Esophagus muscularis mucosa (tissue), 4 donors: ENCODE data around the gene ASMTL.

ENCODE experiments used
- EP300 ChIP-seq: sonication (generic); formaldehyde crosslinking; IDR thresholded peaks from one replicate; pipeline ENCODE4 v1.6.1; 2017; ENCODE audit warnings: antibody characterized with exemption
- POLR2A ChIP-seq: fragments of 450-650 bp; IDR thresholded peaks from one replicate; pipeline ENCODE4 v1.6.1; 2017; ENCODE audit warnings: antibody characterized with exemption, moderate library complexity, mild to moderate bottlenecking, low read depth
- POLR2AphosphoS5 ChIP-seq, 2 donors: sonication (generic); formaldehyde crosslinking; IDR thresholded peaks; one replicate each; pipeline ENCODE4 v1.6.1; 2017; ENCODE audit warnings: antibody characterized with exemption in 2 of 2
- TF ChIP-seq, protein P1 (sequence below), 3 experiments: fragments of 200-600 bp in 2 of 3; fragments of 450-650 bp in 1 of 3; sonication (generic) in 2 of 3; IDR thresholded peaks; one replicate each; pipeline ENCODE4 v1.5.1; 2017 to 2019; ENCODE audit warnings: antibody characterized with exemption in 3 of 3, mild to moderate bottlenecking in 2 of 3, moderate library complexity in 1 of 3

DNA sequence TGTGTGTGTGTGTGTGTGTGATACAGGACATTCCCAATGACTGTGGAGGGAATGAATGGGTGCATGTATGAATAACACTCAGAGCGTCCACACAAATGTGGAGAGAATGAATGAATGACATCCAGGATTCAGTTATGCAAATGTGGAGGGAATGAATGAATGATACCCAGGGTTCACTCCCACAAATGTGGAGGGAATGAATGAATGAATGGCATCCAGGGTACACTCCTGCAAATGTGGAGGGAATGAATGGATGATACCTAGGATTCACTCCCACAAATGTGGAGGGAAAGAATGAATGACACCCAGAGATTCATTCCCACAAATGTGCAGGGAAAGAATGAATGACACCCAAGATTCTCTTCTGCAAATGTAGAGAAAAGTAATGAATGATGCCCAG lies 36.0 kb upstream of the ASMTL start:
- TF ChIP-seq, protein P1, sequence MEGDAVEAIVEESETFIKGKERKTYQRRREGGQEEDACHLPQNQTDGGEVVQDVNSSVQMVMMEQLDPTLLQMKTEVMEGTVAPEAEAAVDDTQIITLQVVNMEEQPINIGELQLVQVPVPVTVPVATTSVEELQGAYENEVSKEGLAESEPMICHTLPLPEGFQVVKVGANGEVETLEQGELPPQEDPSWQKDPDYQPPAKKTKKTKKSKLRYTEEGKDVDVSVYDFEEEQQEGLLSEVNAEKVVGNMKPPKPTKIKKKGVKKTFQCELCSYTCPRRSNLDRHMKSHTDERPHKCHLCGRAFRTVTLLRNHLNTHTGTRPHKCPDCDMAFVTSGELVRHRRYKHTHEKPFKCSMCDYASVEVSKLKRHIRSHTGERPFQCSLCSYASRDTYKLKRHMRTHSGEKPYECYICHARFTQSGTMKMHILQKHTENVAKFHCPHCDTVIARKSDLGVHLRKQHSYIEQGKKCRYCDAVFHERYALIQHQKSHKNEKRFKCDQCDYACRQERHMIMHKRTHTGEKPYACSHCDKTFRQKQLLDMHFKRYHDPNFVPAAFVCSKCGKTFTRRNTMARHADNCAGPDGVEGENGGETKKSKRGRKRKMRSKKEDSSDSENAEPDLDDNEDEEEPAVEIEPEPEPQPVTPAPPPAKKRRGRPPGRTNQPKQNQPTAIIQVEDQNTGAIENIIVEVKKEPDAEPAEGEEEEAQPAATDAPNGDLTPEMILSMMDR (IDR thresholded peaks at IDR 0.05): no peak
- TF ChIP-seq POLR2A (no peak), POLR2AphosphoS5 (IDR thresholded peaks at IDR 0.05) (no peak), EP300 (no peak)
